Epithelial cell of proximal tubule (primary cell): ENCODE results near the gene F11. TPM values are rescaled to one million over a fixed set of nuclear protein-coding genes. Genes with fewer than 3 reads are reported as not detected.

Experiments used
- DNase-seq: peaks from one replicate; pipeline ENCODE4 v3.0.0-alpha.2; 2011; ENCODE audit warnings: low read depth
- H3K4me3 ChIP-seq: 2 replicates; pipeline ENCODE4 v1.5.1; 2011; ENCODE audit warnings: low read depth, mild to moderate bottlenecking, low read length
- CTCF ChIP-seq: conservative IDR thresholded peaks from 2 replicates; pipeline ENCODE4 v1.5.1; 2012; ENCODE audit warnings: low read depth, mild to moderate bottlenecking, low read length
- total RNA-seq: library from RNA; depleted of rRNA; stranded (reverse); fragments of >200 nt; gene quantifications from 2 replicates; pipeline ENCODE4 v1.2.3, GENCODE V29; 2015

The F11 gene
- total RNA-seq, 1 donor from 2014 or later, result not detected

- DNase-seq, result no peak
- H3K4me3 ChIP-seq, result no peak overlapping the region
- TF ChIP-seq CTCF, result no peak
Measured at GRCh38 chr4:186326391-186326790, 60.4 kb downstream of the F11 start.

- no peak for TF ChIP-seq CTCF
- H3K4me3 ChIP-seq, result no peak overlapping the region
- DNase-seq, result no peak
Measured at GRCh38 chr4:186329372-186329771, 63.4 kb downstream of the F11 start.

GRCh38 chr4:186330368-186330767 lies 64.4 kb downstream of the F11 start:
- no peak overlapping the region for H3K4me3 ChIP-seq
- DNase-seq, result no peak
- no peak for TF ChIP-seq CTCF

GRCh38 chr4:186335793-186336192 lies 69.8 kb downstream of the F11 start:
- no peak overlapping the region for H3K4me3 ChIP-seq
- TF ChIP-seq CTCF, result no peak
- no peak for DNase-seq

Other genes starting within 250 kb of the F11 start
- 4.7 and 5.5 TPM in 2 replicates for gene TLR3, start 197.0 kb upstream of the F11 start, total RNA-seq
- gene FAM149A, start 161.5 kb upstream of the F11 start, total RNA-seq, result 23.1 and 25.1 TPM in 2 replicates
- gene CYP4V2, start 74.6 kb upstream of the F11 start, total RNA-seq, result 3.2 and 8.7 TPM in 2 replicates
- not detected in 2 replicates for gene KLKB1, start 38.7 kb upstream of the F11 start, total RNA-seq